ENCODE data around the gene TRMT1. TPM values are rescaled to one million over a fixed set of nuclear protein-coding genes. Genes with fewer than 3 reads are reported as not detected.

TRMT1 gene
- polyA plus RNA-seq, 3 donors = 14.5 to 94.7 (median 14.5) TPM

- Histone ChIP-seq H3K4me2 (replicated peaks; ENCODE audit: extremely low read depth, low read length, poor library complexity, severe bottlenecking) (no peak overlapping the region), H3K36me3 (replicated peaks in 1 of 2; ENCODE audit: control insufficient read depth in 1 of 2, insufficient read depth in 2 of 2, low read length in 2 of 2) (peaks cover 4 to 43% of the 10 kb centered on the region in 2 donors), H4K20me1 (ENCODE audit: insufficient read depth, low read length) (peaks cover 67% of the 10 kb centered on the region), H2AFZ (ENCODE audit: insufficient read depth, low read depth, low read length, poor library complexity, severe bottlenecking) (no peak overlapping the region), H3K4me1 (ENCODE audit: control insufficient read depth in 1 of 2, insufficient read depth in 2 of 2, low read length in 2 of 2) (peaks cover 27 to 35% of the 10 kb centered on the region in 2 donors), H3K27me3 (ENCODE audit: control insufficient read depth in 2 of 2, insufficient read depth in 2 of 2, low read length in 2 of 2) (no peaks in the 10 kb centered on the region), H3K9me3 (replicated peaks in 1 of 2; ENCODE audit: control insufficient read depth in 1 of 2, insufficient read depth in 1 of 2, low read length in 2 of 2) (no peaks in the 10 kb centered on the region), H3K79me2 (ENCODE audit: insufficient read depth, low read length) (peaks cover 84% of the 10 kb centered on the region), H3K4me3 (replicated peaks in 1 of 3; ENCODE audit: low read depth in 2 of 3, low read length in 3 of 3) (no peak overlapping the region), H3K9ac (ENCODE audit: insufficient read depth, low read length, poor library complexity, severe bottlenecking) (no peak overlapping the region), H3K27ac (ENCODE audit: low read depth in 1 of 2, low read length in 2 of 2) (no peak overlapping the region)
- Mint-ChIP-seq H3K4me1 (peaks cover 44% of the 10 kb centered on the region), H3K4me3 (no peak overlapping the region), H3K36me3 (peaks cover 17 to 36% of the 10 kb centered on the region in 2 donors), H3K27ac (peak overlapping the region in 2 of 7 donors; percentile 38 to 74), H3K27me3 (ENCODE audit: low read depth in 3 of 3) (no peaks in the 10 kb centered on the region), H3K9me3 (peaks cover 0 to under 1% (median 0%) of the 10 kb centered on the region in 7 donors)
- TF ChIP-seq CTCF (IDR thresholded peaks at IDR 0.05) = no peak
- WGBS (ENCODE audit: insufficient coverage) = 96% methylated on average over 16 of the region's 18 CpGs
- DNase-seq = no peak
- intact Hi-C loops (cut with micrococcal nuclease) = no loop called here
These were observed 5.2 kb upstream of the TRMT1 start for GRCh38 chr19:13121551-13122274.

- no peaks in the 10 kb centered on the region for H3K9me3 ChIP-seq (replicated peaks in 1 of 2; ENCODE audit: control insufficient read depth in 1 of 2, insufficient read depth in 1 of 2, low read length in 2 of 2)
- intact Hi-C loops (cut with micrococcal nuclease) = no loop called here
- Mint-ChIP-seq H3K27me3 (ENCODE audit: low read depth in 3 of 3) (no peaks in the 10 kb centered on the region), H3K27ac (peak overlapping the region in 2 of 7 donors; percentile 13 to 60), H3K9me3 (no peaks in the 10 kb centered on the region), H3K4me1 (peaks cover 49% of the 10 kb centered on the region), H3K36me3 (peaks cover 14 to 32% of the 10 kb centered on the region in 2 donors), H3K4me3 (no peak overlapping the region)
- peak overlapping the region; percentile 6 for H3K9ac ChIP-seq (ENCODE audit: insufficient read depth, low read length, poor library complexity, severe bottlenecking)
- peaks cover 84% of the 10 kb centered on the region for H3K79me2 ChIP-seq (ENCODE audit: insufficient read depth, low read length)
- DNase-seq = no peak
- peaks cover 62% of the 10 kb centered on the region for H4K20me1 ChIP-seq (ENCODE audit: insufficient read depth, low read length)
- WGBS (ENCODE audit: insufficient coverage) = 96% methylated on average over 8 of the region's 10 CpGs
- no peak for TF ChIP-seq CTCF (IDR thresholded peaks at IDR 0.05)
- no peaks in the 10 kb centered on the region for H3K27me3 ChIP-seq (ENCODE audit: control insufficient read depth in 2 of 2, insufficient read depth in 2 of 2, low read length in 2 of 2)
- no peak overlapping the region for H3K27ac ChIP-seq (ENCODE audit: low read depth in 1 of 2, low read length in 2 of 2)
- no peak overlapping the region for H2AFZ ChIP-seq (ENCODE audit: insufficient read depth, low read depth, low read length, poor library complexity, severe bottlenecking)
- no peak overlapping the region for H3K4me3 ChIP-seq (replicated peaks in 1 of 3; ENCODE audit: low read depth in 2 of 3, low read length in 3 of 3)
- H3K36me3 ChIP-seq (replicated peaks in 1 of 2; ENCODE audit: control insufficient read depth in 1 of 2, insufficient read depth in 2 of 2, low read length in 2 of 2) = peaks cover 2 to 35% of the 10 kb centered on the region in 2 donors
- no peak overlapping the region for H3K4me2 ChIP-seq (replicated peaks; ENCODE audit: extremely low read depth, low read length, poor library complexity, severe bottlenecking)
- H3K4me1 ChIP-seq (ENCODE audit: control insufficient read depth in 1 of 2, insufficient read depth in 2 of 2, low read length in 2 of 2) = peaks cover 33 to 44% of the 10 kb centered on the region in 2 donors
These were observed 4.3 kb upstream of the TRMT1 start for GRCh38 chr19:13120817-13121216.

Measured in CD14-positive monocyte (primary cell).